Liver (tissue), 9 donors: ENCODE results near the gene PTK7. TPM values are rescaled to one million over a fixed set of nuclear protein-coding genes. Genes with fewer than 3 reads are reported as not detected.

Source experiments
- DNase-seq: peaks from one replicate; pipeline ENCODE4 v3.0.0-alpha.2; 2017; ENCODE audit warnings: low spot score
- H3K27ac ChIP-seq, 2 donors: one replicate each; pipeline ENCODE4 v1.7.0; 2013; ENCODE audit warnings: inconsistent platforms in 2 of 2, low read length in 2 of 2, control low read depth in 1 of 2, low read depth in 1 of 2, mild to moderate bottlenecking in 1 of 2
- H3K27me3 ChIP-seq, 4 donors: one replicate each; pipeline versions ENCODE4 v1.6.1 to v1.7.0; 2013; ENCODE audit warnings: low read length in 3 of 4, inconsistent platforms in 1 of 4, mild to moderate bottlenecking in 1 of 4, moderate library complexity in 1 of 4; ENCODE audit not compliant: control insufficient read depth in 4 of 4, insufficient read depth in 4 of 4
- H3K36me3 ChIP-seq, 4 donors: one replicate each; pipeline versions ENCODE4 v1.6.1 to v1.7.0; 2013; ENCODE audit warnings: low read length in 3 of 4, mild to moderate bottlenecking in 3 of 4, low read depth in 1 of 4, moderate library complexity in 1 of 4; ENCODE audit not compliant: control insufficient read depth in 4 of 4, insufficient read depth in 3 of 4
- H3K4me1 ChIP-seq, 4 donors: one replicate each; pipeline versions ENCODE4 v1.6.1 to v1.7.0; 2013; ENCODE audit warnings: low read length in 3 of 4, mild to moderate bottlenecking in 3 of 4, moderate library complexity in 1 of 4; ENCODE audit not compliant: control insufficient read depth in 4 of 4, insufficient read depth in 4 of 4
- H3K4me3 ChIP-seq, 3 donors: one replicate each; pipeline versions ENCODE4 v1.6.1 to v1.7.0; 2013; ENCODE audit warnings: low read length in 3 of 3, control low read depth in 1 of 3, low read depth in 1 of 3, mild to moderate bottlenecking in 1 of 3
- H3K9ac ChIP-seq, 2 donors: one replicate each; pipeline ENCODE4 v1.7.0; 2013; ENCODE audit warnings: low read length in 2 of 2, mild to moderate bottlenecking in 2 of 2, moderate library complexity in 2 of 2, control low read depth in 1 of 2, low read depth in 1 of 2
- H3K9me3 ChIP-seq, 4 donors: one replicate each; pipeline versions ENCODE4 v1.6.1 to v1.7.0; 2013; ENCODE audit warnings: low read length in 3 of 4; ENCODE audit not compliant: control insufficient read depth in 4 of 4
- ATF3 ChIP-seq: IDR thresholded peaks from 2 replicates; pipeline ENCODE4 v1.6.1; 2016; ENCODE audit warnings: antibody characterized with exemption
- CTCF ChIP-seq: fragments of 150-350 bp; IDR thresholded peaks from 2 replicates; pipeline ENCODE4 v1.5.1; 2017; ENCODE audit warnings: improper control_type of control experiment, low read depth, low read length; ENCODE audit not compliant: missing input control
- EGR1 ChIP-seq, 2 donors: IDR thresholded peaks; 2 replicates each; pipeline ENCODE4 v1.6.1; 2016 to 2018; ENCODE audit warnings: antibody characterized with exemption in 2 of 2, low read depth in 2 of 2
- FOXA1 ChIP-seq: IDR thresholded peaks from 2 replicates; pipeline ENCODE4 v1.6.1; 2016; ENCODE audit warnings: antibody characterized with exemption
- FOXA2 ChIP-seq: IDR thresholded peaks from 2 replicates; pipeline ENCODE4 v1.6.1; 2016; ENCODE audit warnings: antibody characterized with exemption
- GABPA ChIP-seq, 2 donors: IDR thresholded peaks in 1 of 2; conservative IDR thresholded peaks in 1 of 2; 2 replicates each; pipeline ENCODE4 v1.6.1; 2016; ENCODE audit warnings: antibody characterized with exemption in 2 of 2, mild to moderate bottlenecking in 1 of 2, moderate library complexity in 1 of 2
- HNF4A ChIP-seq, 2 donors: conservative IDR thresholded peaks; 2 replicates each; pipeline ENCODE4 v1.6.1; 2016; ENCODE audit warnings: antibody characterized with exemption in 2 of 2, mild to moderate bottlenecking in 2 of 2
- HNF4G ChIP-seq: IDR thresholded peaks from 2 replicates; pipeline ENCODE4 v1.6.1; 2016; ENCODE audit warnings: antibody characterized with exemption
- JUND ChIP-seq, 2 donors: IDR thresholded peaks; 2 replicates each; pipeline ENCODE4 v1.6.1; 2016; ENCODE audit warnings: antibody characterized with exemption in 2 of 2
- MAX ChIP-seq: IDR thresholded peaks from 2 replicates; pipeline ENCODE4 v1.6.1; 2016; ENCODE audit warnings: antibody characterized with exemption
- NR2F2 ChIP-seq: IDR thresholded peaks from 2 replicates; pipeline ENCODE4 v1.6.1; 2016; ENCODE audit warnings: antibody characterized with exemption
- RAD21 ChIP-seq, 2 donors: IDR thresholded peaks; 2 replicates each; pipeline ENCODE4 v1.6.1; 2016; ENCODE audit warnings: antibody characterized with exemption in 2 of 2, mild to moderate bottlenecking in 2 of 2
- REST ChIP-seq: IDR thresholded peaks from 2 replicates; pipeline ENCODE4 v1.6.1; 2016; ENCODE audit warnings: antibody characterized with exemption, mild to moderate bottlenecking
- RXRA ChIP-seq, 2 donors: IDR thresholded peaks; 2 replicates each; pipeline ENCODE4 v1.6.1; 2017 to 2018; ENCODE audit warnings: antibody characterized with exemption in 2 of 2, mild to moderate bottlenecking in 1 of 2
- SP1 ChIP-seq: IDR thresholded peaks from 2 replicates; pipeline ENCODE4 v1.6.1; 2018; ENCODE audit warnings: antibody characterized with exemption, mild to moderate bottlenecking
- TAF1 ChIP-seq: conservative IDR thresholded peaks from 2 replicates; pipeline ENCODE4 v1.6.1; 2016; ENCODE audit warnings: antibody characterized with exemption, mild to moderate bottlenecking
- YY1 ChIP-seq: IDR thresholded peaks from 2 replicates; pipeline ENCODE4 v1.6.1; 2016; ENCODE audit warnings: antibody characterized with exemption, mild to moderate bottlenecking
- ZBTB33 ChIP-seq: IDR thresholded peaks from 2 replicates; pipeline ENCODE4 v1.6.1; 2016; ENCODE audit warnings: antibody characterized with exemption
- WGBS: extraction: QIAGEN DNeasy Blood & Tissue Kit; methylation state at CpG from one replicate; pipeline ENCODE4 v1.1.7; 2013; 5-methylcytosine and 5-hydroxymethylcytosine counted together
- polyA plus RNA-seq, 2 donors: library from polyadenylated mRNA; stranded (reverse) in 1 of 2; unstranded in 1 of 2; fragments of 200-250 nt in 1 of 2; fragments of >200 nt in 1 of 2; fragmentation: Nextera tagmentation in 1 of 2; extraction: Ambion mirVana in 1 of 2; gene quantifications; one replicate each; pipeline versions ENCODE4 v1.2.1 to v1.2.3, GENCODE V29; 2013 to 2015
- total RNA-seq, 2 donors: library from RNA; depleted of rRNA; stranded (reverse); fragments of >200 nt; gene quantifications; one replicate each; pipeline ENCODE4 v1.2.3, GENCODE V29; 2014
- donor health status: healthy.
- donor health status: healthy.
- donor health status: healthy.
- donor health status: healthy.
- donor health status: healthy.

Gene PTK7
- total and polyA plus RNA-seq, 4 donors = 0.67 to 10.5 (median 1.3) TPM

GRCh38 chr6:43189776-43190304 lies 113.7 kb downstream of the PTK7 start:
- Histone ChIP-seq H3K9ac (no peak overlapping the region), H3K27ac (no peak overlapping the region), H3K27me3 (no peaks in the 10 kb centered on the region), H3K4me3 (no peak overlapping the region), H3K4me1 (no peaks in the 10 kb centered on the region), H3K36me3 (peaks cover 7 to 44% (median 17%) of the 10 kb centered on the region in 4 donors), H3K9me3 (no peaks in the 10 kb centered on the region)
- TF ChIP-seq JUND (IDR thresholded peaks at IDR 0.05) = no peak
- TF ChIP-seq RAD21 (IDR thresholded peaks at IDR 0.05) = no peak
- no peak for TF ChIP-seq TAF1
- no peak for TF ChIP-seq REST
- no peak for TF ChIP-seq HNF4G
- no peak for TF ChIP-seq ATF3
- no peak for TF ChIP-seq FOXA2
- DNase-seq = no peak
- WGBS = 92% methylated on average over 6 of the region's 6 CpGs

- no peak for DNase-seq
- H3K36me3 ChIP-seq = peaks cover 8 to 38% (median 21%) of the 10 kb centered on the region in 4 donors
Observed at GRCh38 chr6:43192911-43193310, 116.8 kb downstream of the PTK7 start.

More at GRCh38 chr6:43192911-43193310, 116.8 kb downstream of the PTK7 start:
- Histone ChIP-seq H3K9ac (no peak overlapping the region), H3K9me3 (no peaks in the 10 kb centered on the region), H3K27ac (no peak overlapping the region), H3K4me1 (no peaks in the 10 kb centered on the region), H3K27me3 (no peaks in the 10 kb centered on the region), H3K4me3 (no peak overlapping the region)
- TF ChIP-seq CTCF (no peak), FOXA2 (no peak), TAF1 (no peak), HNF4A (conservative IDR thresholded peaks at IDR 0.05) (no peak), HNF4G (no peak), FOXA1 (no peak), JUND (IDR thresholded peaks at IDR 0.05) (no peak), YY1 (no peak), ATF3 (no peak), RXRA (IDR thresholded peaks at IDR 0.05) (no peak), NR2F2 (no peak), GABPA (IDR thresholded peaks at IDR 0.05 in 1 of 2, conservative IDR thresholded peaks at IDR 0.05 in 1 of 2) (no peak), SP1 (no peak), MAX (no peak), RAD21 (IDR thresholded peaks at IDR 0.05) (no peak), ZBTB33 (no peak), REST (no peak), EGR1 (IDR thresholded peaks at IDR 0.05; ENCODE audit: low read depth in 2 of 2) (no peak)
- 98% methylated on average over 9 of the region's 9 CpGs for WGBS
